GM19099 (cell line): ENCODE data around the gene TIMM44.

ENCODE experiments used
- POLR2A ChIP-seq: IDR thresholded peaks from 3 replicates; pipeline ENCODE4 v1.6.1; 2011; ENCODE audit warnings: low read depth; ENCODE audit not compliant: insufficient read length; ENCODE audit errors: extremely low read depth

The TIMM44 gene

GRCh38 chr19:7907544-7907943 is 35.9 kb downstream of the TIMM44 start:
- no peak for TF ChIP-seq POLR2A

- no peak for TF ChIP-seq POLR2A
Observed at GRCh38 chr19:7907122-7907521, 36.3 kb downstream of the TIMM44 start.

- TF ChIP-seq POLR2A: no peak
Observed at GRCh38 chr19:7905859-7906258, 37.6 kb downstream of the TIMM44 start.

GRCh38 chr19:7905268-7905667 is 38.2 kb downstream of the TIMM44 start:
- TF ChIP-seq POLR2A: no peak

- TF ChIP-seq POLR2A: no peak
Observed at GRCh38 chr19:7904074-7905020, 39.1 kb downstream of the TIMM44 start.

GRCh38 chr19:7903244-7904073 is 40.0 kb downstream of the TIMM44 start, which contains the start of gene MAP2K7:
MAP2K7 (plus strand) TSS chr19:7903877; CDS start chr19:7903945, 68 bp downstream.
- TF ChIP-seq POLR2A: peak; percentile 88

GRCh38 chr19:7902796-7903243 is 40.6 kb downstream of the TIMM44 start:
- no peak for TF ChIP-seq POLR2A

- TF ChIP-seq POLR2A: no peak
Observed at GRCh38 chr19:7901337-7901736, 42.1 kb downstream of the TIMM44 start.

- TF ChIP-seq POLR2A: no peak
Observed at GRCh38 chr19:7900931-7901330, 42.5 kb downstream of the TIMM44 start.

GRCh38 chr19:7900401-7900870 is 43.0 kb downstream of the TIMM44 start:
- no peak for TF ChIP-seq POLR2A

GRCh38 chr19:7899751-7900378 is 43.6 kb downstream of the TIMM44 start:
- TF ChIP-seq POLR2A: no peak

GRCh38 chr19:7898967-7899366 is 44.5 kb downstream of the TIMM44 start:
- no peak for TF ChIP-seq POLR2A

- TF ChIP-seq POLR2A: no peak
Observed at GRCh38 chr19:7897292-7897691, 46.2 kb downstream of the TIMM44 start.

GRCh38 chr19:7895565-7895964 is 47.9 kb downstream of the TIMM44 start:
- no peak for TF ChIP-seq POLR2A
